GM12872 (cell line): ENCODE results near the gene AMMECR1.

Experiments used
- CTCF ChIP-seq: IDR thresholded peaks from 3 replicates; pipeline ENCODE4 v1.5.1; 2011; ENCODE audit warnings: low read depth, mild to moderate bottlenecking, low read length, moderate library complexity; ENCODE audit not compliant: insufficient read depth

AMMECR1 gene

GRCh38 chrX:110228453-110228852, 89.4 kb downstream of the AMMECR1 start:
- no peak for TF ChIP-seq CTCF

- TF ChIP-seq CTCF, result no peak
Measured at GRCh38 chrX:110226931-110227330, 91.0 kb downstream of the AMMECR1 start.

- TF ChIP-seq CTCF, result no peak
Measured at GRCh38 chrX:110224926-110225617, 92.8 kb downstream of the AMMECR1 start.

GRCh38 chrX:110222497-110223257, 95.2 kb downstream of the AMMECR1 start:
- no peak for TF ChIP-seq CTCF

- TF ChIP-seq CTCF, result no peak
Measured at GRCh38 chrX:110219920-110220319, 98.0 kb downstream of the AMMECR1 start.

- no peak for TF ChIP-seq CTCF
Measured at GRCh38 chrX:110218591-110218990, 99.3 kb downstream of the AMMECR1 start.

GRCh38 chrX:110216027-110216426, 101.9 kb downstream of the AMMECR1 start:
- TF ChIP-seq CTCF, result no peak
